SIG-M5 (cell line): ENCODE data around the gene NEK6.

Experiments
- DNase-seq: peaks from one replicate; lab custom pipeline; 2025; lab: John Stamatoyannopoulos, UW

Gene NEK6

GRCh38 chr9:124373851-124374250, 116.1 kb downstream of the NEK6 start:
- DNase-seq, result no peak

- DNase-seq, result no peak
Measured at GRCh38 chr9:124375726-124376125, 118.0 kb downstream of the NEK6 start.

GRCh38 chr9:124376329-124376728, 118.6 kb downstream of the NEK6 start:
- no peak for DNase-seq

GRCh38 chr9:124377551-124378406, 120.0 kb downstream of the NEK6 start:
- DNase-seq, result no peak

- DNase-seq, result peak; percentile 66
Measured at GRCh38 chr9:124381170-124381945, 123.6 kb downstream of the NEK6 start.

GRCh38 chr9:124384210-124384609, 126.5 kb downstream of the NEK6 start:
- no peak for DNase-seq

GRCh38 chr9:124384846-124385245, 127.1 kb downstream of the NEK6 start:
- DNase-seq, result no peak

GRCh38 chr9:124385623-124386022, 127.9 kb downstream of the NEK6 start:
- DNase-seq, result no peak

- DNase-seq, result no peak
Measured at GRCh38 chr9:124386201-124386600, 128.5 kb downstream of the NEK6 start.

- DNase-seq, result peak; percentile 47
Measured at GRCh38 chr9:124388275-124389048, 130.7 kb downstream of the NEK6 start.

GRCh38 chr9:124389146-124389939, 131.6 kb downstream of the NEK6 start:
- DNase-seq, result no peak

GRCh38 chr9:124390794-124391658, 133.3 kb downstream of the NEK6 start:
- DNase-seq, result no peak

GRCh38 chr9:124392254-124392870, 134.6 kb downstream of the NEK6 start:
- DNase-seq, result peak; percentile 87

- DNase-seq, result no peak
Measured at GRCh38 chr9:124392871-124393460, 135.2 kb downstream of the NEK6 start.

GRCh38 chr9:124394167-124394566, 136.4 kb downstream of the NEK6 start:
- no peak for DNase-seq

- no peak for DNase-seq
Measured at GRCh38 chr9:124394596-124394995, 136.8 kb downstream of the NEK6 start.

GRCh38 chr9:124395826-124396225, 138.1 kb downstream of the NEK6 start:
- no peak for DNase-seq

GRCh38 chr9:124398191-124398935, 140.6 kb downstream of the NEK6 start:
- DNase-seq, result no peak
